NCI-H2107 treated with DMSO at 0.1 percent for 48 hours (cell line): ENCODE measurements around the gene PDE1C.
"Not testable (repeated sequence)": the region's sequence is repeated elsewhere in the genome, so short reads cannot be mapped to it uniquely, and the experiment has no call there.

ENCODE experiments used
- DNase-seq: peaks from one replicate; lab custom pipeline; 2025; ENCODE audit not compliant: unreplicated experiment; lab: John Stamatoyannopoulos, UW

Gene PDE1C

GRCh38 chr7:31855530-31855929, 214.7 kb downstream of the PDE1C start:
- DNase-seq = no peak

GRCh38 chr7:31853380-31853779, 216.8 kb downstream of the PDE1C start:
- DNase-seq = no peak

- DNase-seq = no peak
These were observed 217.7 kb downstream of the PDE1C start for GRCh38 chr7:31852462-31852861.

- DNase-seq = no peak
These were observed 219.1 kb downstream of the PDE1C start for GRCh38 chr7:31851119-31851518.

GRCh38 chr7:31850601-31851000, 219.6 kb downstream of the PDE1C start:
- no peak for DNase-seq

- no peak for DNase-seq
These were observed 220.1 kb downstream of the PDE1C start for GRCh38 chr7:31850066-31850465.

- no peak for DNase-seq
These were observed 234.7 kb downstream of the PDE1C start for GRCh38 chr7:31835471-31835870.

- DNase-seq = not testable (repeated sequence)
These were observed 236.6 kb downstream of the PDE1C start for GRCh38 chr7:31833625-31834024.

- DNase-seq = no peak
These were observed 241.7 kb downstream of the PDE1C start for GRCh38 chr7:31828520-31828919.

GRCh38 chr7:31825576-31825975, 244.6 kb downstream of the PDE1C start:
- DNase-seq = no peak

GRCh38 chr7:31819031-31819430, 251.2 kb downstream of the PDE1C start:
- no peak for DNase-seq

GRCh38 chr7:31816810-31817209, 253.4 kb downstream of the PDE1C start:
- DNase-seq = no peak

GRCh38 chr7:31815796-31816195, 254.4 kb downstream of the PDE1C start:
- DNase-seq = no peak

GRCh38 chr7:31814187-31814586, 256.0 kb downstream of the PDE1C start:
- DNase-seq = no peak

GRCh38 chr7:31811650-31812461, 258.4 kb downstream of the PDE1C start:
- no peak for DNase-seq

- no peak for DNase-seq
These were observed 264.9 kb downstream of the PDE1C start for GRCh38 chr7:31805209-31805818.

GRCh38 chr7:31796375-31796774, 273.8 kb downstream of the PDE1C start:
- DNase-seq = no peak

GRCh38 chr7:31794851-31795344, 275.3 kb downstream of the PDE1C start:
- no peak for DNase-seq

GRCh38 chr7:31791881-31792280, 278.3 kb downstream of the PDE1C start:
- no peak for DNase-seq

GRCh38 chr7:31788883-31789680, 281.1 kb downstream of the PDE1C start:
- no peak for DNase-seq

- DNase-seq = no peak
These were observed 281.8 kb downstream of the PDE1C start for GRCh38 chr7:31788445-31788844.

GRCh38 chr7:31786326-31786725, 283.9 kb downstream of the PDE1C start:
- DNase-seq = no peak
